GM18508 (cell line): Measurements from ENCODE around the gene RAB3IP.
"Not testable (repeated sequence)": the region's sequence is repeated elsewhere in the genome, so short reads cannot be mapped to it uniquely, and the experiment has no call there.

ENCODE experiments used
- ATAC-seq: cut with Tn5 transposase; IDR thresholded peaks from one replicate; pipeline ENCODE4 v1.9.1; 2021; ENCODE audit warnings: moderate number of reproducible peaks; ENCODE audit not compliant: insufficient read depth, unreplicated experiment

RAB3IP gene

GRCh38 chr12:69833696-69834095 lies 95.0 kb downstream of the RAB3IP start:
- no peak for ATAC-seq

DNA sequence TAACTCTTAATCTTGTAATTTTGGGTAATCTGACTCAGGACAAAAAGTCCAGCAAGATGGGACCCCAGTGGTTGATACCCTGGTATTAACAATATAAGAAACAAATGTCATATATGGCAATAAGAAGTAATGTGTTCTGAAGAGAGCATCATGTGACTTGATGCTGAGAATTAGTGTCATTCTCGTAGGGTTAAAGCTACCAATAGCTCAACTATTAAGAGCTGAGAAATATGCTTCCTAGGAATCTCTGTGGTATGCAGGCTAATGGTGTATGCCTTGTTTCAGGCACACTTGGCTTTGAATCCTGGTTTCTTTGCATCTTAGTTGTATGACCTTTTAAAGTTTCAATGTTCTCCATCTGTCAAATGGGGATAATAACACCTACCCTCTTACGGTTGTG lies 95.5 kb downstream of the RAB3IP start:
- no peak for ATAC-seq

DNA sequence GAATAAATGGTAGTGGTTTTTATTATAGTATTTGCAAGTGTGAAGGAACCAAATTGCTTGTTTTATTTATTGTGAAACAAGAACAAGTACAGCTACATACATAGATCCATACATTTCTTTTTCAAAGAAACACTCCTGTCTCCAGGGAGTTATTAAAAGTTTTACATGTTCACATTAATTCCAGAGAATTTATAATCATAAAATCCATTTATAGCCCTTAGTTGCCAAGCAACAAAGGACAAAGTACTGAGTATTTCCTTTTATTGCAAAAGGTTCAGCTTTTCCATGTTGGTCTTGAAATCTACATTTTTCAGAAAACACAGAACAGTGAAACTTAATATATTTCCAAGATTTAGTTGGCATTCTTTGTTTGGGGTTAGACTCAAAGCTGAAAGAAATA lies 95.9 kb downstream of the RAB3IP start:
- no peak for ATAC-seq

GRCh38 chr12:69835081-69835480 lies 96.4 kb downstream of the RAB3IP start:
- no peak for ATAC-seq

- no peak for ATAC-seq
Observed at GRCh38 chr12:69836015-69836414, 97.4 kb downstream of the RAB3IP start.

GRCh38 chr12:69837191-69837590 lies 98.5 kb downstream of the RAB3IP start:
- ATAC-seq, result no peak

DNA sequence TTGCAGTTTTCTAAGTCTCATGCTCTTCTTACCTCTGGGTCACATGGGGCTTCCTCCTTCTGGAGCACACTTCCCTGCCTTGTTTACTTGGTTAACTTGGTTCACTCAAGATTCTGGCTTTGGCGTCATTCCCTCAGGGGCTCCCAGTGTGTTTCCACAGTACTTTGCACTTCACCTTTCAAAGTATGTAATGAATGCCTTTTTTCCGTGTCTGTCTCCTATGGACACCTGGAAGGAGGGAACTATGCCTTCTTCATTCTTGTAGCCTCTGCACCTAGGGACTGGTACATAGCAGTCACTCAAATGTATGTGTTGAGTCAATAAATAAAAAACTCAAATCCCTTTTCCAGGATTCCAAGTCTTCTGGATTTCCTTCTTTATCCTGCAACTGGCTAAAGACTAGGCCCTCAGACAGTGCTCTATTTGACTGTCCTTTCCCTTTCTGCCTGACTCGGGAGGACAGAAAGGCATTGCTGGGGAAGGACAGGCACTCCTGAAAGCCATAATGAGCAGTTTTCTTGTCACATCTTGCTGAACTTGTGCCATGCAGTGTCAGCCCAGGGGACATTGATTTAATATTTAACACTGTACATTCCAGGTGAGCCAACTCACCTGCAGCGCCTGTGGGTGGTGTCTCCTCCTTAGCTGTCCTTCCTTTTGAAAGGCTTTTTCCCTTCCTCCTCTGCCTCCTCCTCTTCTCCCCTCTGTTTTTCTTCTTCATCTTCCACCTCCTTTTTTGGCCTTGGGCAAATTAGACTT lies 99.2 kb downstream of the RAB3IP start:
- ATAC-seq, result no peak

DNA sequence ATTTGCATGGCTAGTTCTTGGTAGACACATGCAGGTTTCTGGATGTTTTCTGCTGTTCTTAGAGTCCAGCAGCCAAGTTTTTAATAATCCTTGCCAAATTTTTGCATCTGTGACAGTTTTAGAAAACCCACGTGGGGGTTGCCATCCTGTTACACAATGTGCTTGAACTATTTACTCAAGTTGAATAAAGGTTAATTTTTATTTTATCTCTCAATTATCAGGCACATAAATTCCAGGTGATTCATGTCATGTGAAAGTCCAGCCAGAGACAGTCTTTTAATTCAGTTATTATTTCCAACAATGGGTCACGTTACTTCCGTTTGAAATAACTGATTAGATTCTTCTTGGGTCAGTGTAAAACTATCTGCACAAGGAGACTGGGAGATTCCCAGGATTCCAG lies 102.1 kb downstream of the RAB3IP start:
- no peak for ATAC-seq

DNA sequence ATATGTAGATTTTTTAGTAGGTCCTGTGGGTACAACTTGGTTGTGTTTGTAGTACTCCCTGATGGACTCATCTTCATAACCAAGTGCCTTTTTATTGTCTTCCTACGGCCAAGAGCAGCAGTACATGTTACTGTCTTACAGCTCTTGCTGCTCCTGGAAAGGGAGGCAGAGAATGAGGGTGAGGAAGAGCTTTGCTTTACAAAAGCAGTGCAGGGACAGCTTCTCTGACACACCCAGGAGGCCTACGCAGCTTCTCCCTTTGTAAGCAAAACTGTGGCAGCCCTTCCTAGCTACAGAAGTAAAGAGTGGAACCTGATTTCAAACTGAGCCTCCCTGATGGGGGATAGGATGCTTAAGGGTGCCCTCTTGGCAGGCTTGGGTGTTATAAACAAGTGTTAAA lies 104.9 kb downstream of the RAB3IP start:
- ATAC-seq, result no peak

- no peak for ATAC-seq
Observed at GRCh38 chr12:69844416-69844815, 105.8 kb downstream of the RAB3IP start.

- no peak for ATAC-seq
Observed at GRCh38 chr12:69844836-69845235, 106.2 kb downstream of the RAB3IP start.

DNA sequence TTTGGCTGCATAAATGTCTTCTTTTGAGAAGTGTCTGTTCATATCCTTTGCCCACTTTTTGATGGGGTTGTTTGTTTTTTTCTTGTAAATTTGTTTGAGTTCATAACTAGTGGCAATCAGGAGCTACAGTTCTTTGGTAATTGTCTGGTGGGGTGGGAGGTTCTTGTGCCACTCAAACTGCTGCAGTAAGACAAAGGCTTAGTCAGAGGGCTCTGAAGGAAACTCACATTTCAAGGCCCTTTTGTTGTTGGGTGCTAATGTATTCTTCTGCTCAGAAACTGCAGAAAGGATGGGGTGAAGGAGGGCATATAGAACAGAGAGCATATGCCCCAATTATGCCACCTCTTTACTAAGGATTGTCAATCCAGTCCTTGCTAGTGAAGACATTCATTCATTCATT lies 108.3 kb downstream of the RAB3IP start:
- ATAC-seq, result no peak

DNA sequence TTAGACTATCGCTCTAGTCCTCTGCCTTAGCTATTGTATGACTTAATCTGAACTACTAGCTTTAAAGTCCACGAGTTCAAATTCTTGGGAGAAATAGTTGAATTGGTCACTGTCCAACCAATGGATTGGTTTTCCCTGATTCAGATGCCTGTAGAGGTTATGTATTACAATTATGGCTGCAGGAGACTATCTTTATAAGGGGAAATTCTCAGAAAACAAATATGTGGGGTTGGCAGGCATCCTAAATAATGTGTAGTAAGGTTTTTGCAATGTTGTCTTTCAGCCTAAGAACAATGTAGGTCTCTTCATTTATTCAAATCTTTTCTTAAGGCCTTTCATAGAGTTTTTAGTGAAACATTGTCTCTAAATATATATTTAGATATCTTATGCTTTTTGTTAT lies 113.3 kb downstream of the RAB3IP start:
- no peak for ATAC-seq

DNA sequence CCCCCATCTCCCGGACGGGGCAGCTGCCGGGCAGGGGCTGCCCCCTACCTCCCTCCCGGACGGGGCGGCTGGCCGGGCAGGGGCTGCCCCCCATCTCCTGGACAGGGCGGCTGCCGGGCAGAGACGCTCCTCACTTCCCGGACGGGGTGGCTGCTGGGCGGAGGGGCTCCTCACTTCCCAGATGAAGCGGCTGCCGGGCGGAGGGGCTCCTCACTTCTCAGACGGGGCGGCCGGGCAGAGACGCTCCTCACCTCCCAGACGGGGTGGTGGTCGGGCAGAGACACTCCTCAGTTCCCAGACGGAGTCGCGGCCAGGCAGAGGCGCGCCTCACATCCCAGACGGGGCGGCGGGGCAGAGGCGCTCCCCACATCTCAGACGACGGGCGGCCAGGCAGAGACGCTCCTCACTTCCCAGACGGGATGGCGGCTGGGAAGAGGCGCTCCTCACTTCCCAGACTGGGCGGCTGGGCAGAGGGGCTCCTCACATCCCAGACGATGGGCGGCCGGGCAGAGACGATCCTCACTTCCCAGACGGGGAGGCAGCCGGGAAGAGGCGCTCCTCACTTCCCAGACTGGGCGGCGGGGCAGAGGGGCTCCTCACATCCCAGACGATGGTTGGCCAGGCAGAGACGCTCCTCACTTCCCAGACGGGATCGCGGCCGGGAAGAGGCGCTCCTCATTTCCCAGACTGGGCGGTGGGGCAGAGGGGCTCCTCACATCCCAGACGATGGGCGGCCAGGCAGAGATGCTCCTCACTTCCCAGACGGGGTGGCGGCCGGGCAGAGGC lies 114.7 kb downstream of the RAB3IP start:
- ATAC-seq, result not testable (repeated sequence)

DNA sequence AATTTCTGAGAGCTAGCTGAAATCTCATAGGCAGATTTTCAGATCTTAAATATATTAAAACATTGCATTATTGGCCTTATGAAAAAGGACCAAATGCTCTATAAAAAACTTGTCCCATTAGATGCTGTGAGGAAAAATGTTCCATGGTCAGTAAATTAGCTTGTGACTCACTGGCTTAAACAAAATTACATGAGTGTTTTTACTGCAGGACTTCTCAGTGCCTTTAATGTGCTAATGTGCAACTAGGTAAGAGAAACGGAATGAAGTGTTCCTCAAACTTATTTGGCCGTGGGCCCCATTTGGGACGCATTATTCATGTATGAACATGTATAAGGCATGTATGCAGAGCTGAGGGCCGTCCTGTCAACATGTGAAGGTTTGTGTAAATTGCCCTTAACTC lies 128.0 kb downstream of the RAB3IP start:
- no peak for ATAC-seq

DNA sequence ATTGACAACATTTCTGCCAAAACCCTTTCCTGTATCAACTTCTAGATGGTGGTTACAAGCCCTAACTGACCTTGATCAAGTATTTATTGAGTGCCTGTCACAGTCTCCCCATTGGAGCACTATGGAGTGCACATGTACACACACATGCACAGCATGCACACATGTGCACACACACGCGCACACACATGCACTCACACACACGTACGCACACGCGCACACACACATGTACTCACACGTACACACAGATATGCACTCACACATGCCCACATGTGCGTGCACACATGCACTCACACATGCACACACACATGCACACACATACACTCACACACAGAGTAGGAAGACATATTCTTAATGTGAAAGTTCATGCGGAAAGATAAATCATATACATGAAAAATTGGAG lies 130.0 kb downstream of the RAB3IP start:
- ATAC-seq, result no peak

DNA sequence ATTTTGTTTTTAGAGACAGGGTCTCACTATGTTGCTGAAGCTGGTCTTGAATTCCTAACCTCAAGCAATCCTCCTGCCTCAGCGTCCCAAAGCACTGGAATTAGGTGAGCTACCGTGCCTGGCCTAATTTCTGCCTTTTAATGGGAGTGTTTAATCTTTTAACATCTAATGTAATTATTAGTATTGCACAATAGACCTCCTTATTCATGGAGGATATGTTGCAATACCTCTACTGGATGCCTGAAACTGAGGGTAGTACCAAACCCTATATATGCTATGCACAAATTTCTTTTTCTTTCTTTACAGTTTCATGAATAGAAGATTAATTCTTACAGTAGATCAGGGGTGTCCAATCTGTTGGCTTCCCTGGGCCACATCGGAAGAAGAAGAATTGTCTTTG lies 134.1 kb downstream of the RAB3IP start:
- no peak for ATAC-seq
